ENCODE results near the gene NUDT19. TPM values are rescaled to one million over a fixed set of nuclear protein-coding genes. Genes with fewer than 3 reads are reported as not detected.

The NUDT19 gene
- total and polyA plus RNA-seq, 2 experiments from 2014 or later = 2.4 to 3.9 TPM

DNA sequence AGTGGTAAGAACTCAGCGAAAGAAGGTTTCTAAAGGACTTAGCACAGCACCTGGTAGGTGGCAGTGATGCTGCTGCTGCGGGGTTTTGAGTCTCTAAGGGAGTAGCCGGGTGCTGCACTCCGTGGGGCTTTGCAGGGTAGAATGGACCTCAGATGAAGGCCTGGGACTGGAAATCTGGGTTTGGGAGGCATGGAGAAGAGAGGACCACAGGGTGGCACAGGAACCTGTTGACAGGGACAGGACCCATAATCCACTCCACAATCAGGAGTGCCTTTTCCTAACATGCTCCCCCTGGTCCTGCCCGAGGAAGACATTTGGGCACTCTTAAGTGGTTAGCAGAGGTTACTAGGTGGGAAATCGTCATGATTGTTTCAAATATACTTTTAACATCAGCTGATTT, 57.7 kb downstream of the NUDT19 start (continued):
- TF ChIP-seq, protein P1, sequence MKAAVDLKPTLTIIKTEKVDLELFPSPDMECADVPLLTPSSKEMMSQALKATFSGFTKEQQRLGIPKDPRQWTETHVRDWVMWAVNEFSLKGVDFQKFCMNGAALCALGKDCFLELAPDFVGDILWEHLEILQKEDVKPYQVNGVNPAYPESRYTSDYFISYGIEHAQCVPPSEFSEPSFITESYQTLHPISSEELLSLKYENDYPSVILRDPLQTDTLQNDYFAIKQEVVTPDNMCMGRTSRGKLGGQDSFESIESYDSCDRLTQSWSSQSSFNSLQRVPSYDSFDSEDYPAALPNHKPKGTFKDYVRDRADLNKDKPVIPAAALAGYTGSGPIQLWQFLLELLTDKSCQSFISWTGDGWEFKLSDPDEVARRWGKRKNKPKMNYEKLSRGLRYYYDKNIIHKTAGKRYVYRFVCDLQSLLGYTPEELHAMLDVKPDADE (IDR thresholded peaks at IDR 0.05) = no peak
- no peak for TF ChIP-seq ZNF331 (CRISPR knock-in tag; IDR thresholded peaks at IDR 0.05; ENCODE audit: low read depth)
- TF ChIP-seq JUNB (IDR thresholded peaks at IDR 0.05; ENCODE audit: unreplicated experiment) = no peak
- TF ChIP-seq CREB1 (CRISPR knock-in tag; IDR thresholded peaks at IDR 0.05; ENCODE audit: low read depth) = no peak

DNA sequence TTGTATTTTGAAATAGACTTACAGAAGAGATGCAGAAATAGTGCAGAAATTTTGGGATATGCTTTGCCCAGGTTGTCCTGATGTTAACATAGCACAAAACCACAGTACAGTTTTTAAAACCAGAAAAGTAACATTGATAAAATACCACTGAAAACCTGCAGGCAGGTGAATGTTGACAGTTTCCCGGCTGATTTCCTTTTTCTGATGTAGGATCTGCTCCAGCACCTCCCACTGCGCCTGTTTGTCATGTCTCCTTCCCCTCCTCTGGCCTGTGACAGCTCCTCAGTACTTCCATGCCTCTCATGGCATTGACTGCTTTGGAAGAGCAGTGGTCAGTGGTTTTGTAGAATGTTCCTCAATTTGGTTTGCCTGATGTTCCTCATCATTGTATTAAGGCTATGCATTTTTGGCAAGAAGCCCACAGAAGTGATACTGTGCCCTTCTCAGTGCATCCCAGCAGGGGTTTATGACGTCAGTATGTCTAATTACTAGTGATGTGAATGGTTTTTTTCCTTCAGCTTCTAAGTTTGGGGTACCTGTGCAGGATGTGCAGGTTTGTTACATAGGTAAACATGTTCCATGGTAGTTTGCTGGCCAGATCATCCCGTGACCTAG, 58.9 kb downstream of the NUDT19 start:
- H2AFZ ChIP-seq = no peak overlapping the region
- H3K9me2 ChIP-seq (ENCODE audit: insufficient read depth) = 0 out of 2 replicates have a peak, but pooled peaks cover 3% of the 10 kb centered on the region
- no peak for ATAC-seq
- no peak overlapping the region for H3K4me3 ChIP-seq
- peak; percentile 9 for DNase-seq (ENCODE audit: low spot score)
- H3F3A ChIP-seq (replicated peaks; ENCODE audit: low read depth) = no peaks in the 10 kb centered on the region
- Mint-ChIP-seq H3K4me3 (no peak overlapping the region), H3K27ac (no peak overlapping the region), H3K36me3 (ENCODE audit: low read depth) (no peaks in the 10 kb centered on the region), H3K27me3 (ENCODE audit: insufficient read depth, low read depth, poor library complexity) (peaks cover 5% of the 10 kb centered on the region), H3K4me1 (peaks cover 2% of the 10 kb centered on the region; the same call in 2 of the 3 replicates), H3K9me3 (no peaks in the 10 kb centered on the region)
- no peak overlapping the region for H3K27ac ChIP-seq (ENCODE audit: low read depth)
- no peaks in the 10 kb centered on the region for H3K79me2 ChIP-seq (replicated peaks; ENCODE audit: insufficient read depth)
- H3K27me3 ChIP-seq (ENCODE audit: insufficient read depth) = no peaks in the 10 kb centered on the region
- no peaks in the 10 kb centered on the region for H4K20me1 ChIP-seq (replicated peaks; ENCODE audit: insufficient read depth)
- H3K36me3 ChIP-seq (ENCODE audit: insufficient read depth) = no peaks in the 10 kb centered on the region
- no peaks in the 10 kb centered on the region for H3K4me1 ChIP-seq (ENCODE audit: insufficient read depth)
- no peak overlapping the region for H3K4me2 ChIP-seq
- TF ChIP-seq EZH2phosphoT487 (IDR thresholded peaks at IDR 0.05; ENCODE audit: unreplicated experiment) (no peak), ZNF331 (CRISPR knock-in tag; IDR thresholded peaks at IDR 0.05; ENCODE audit: low read depth) (no peak), NANOG (IDR thresholded peaks at IDR 0.05; ENCODE audit: borderline replicate concordance) (no peak), POLR2AphosphoS5 (IDR thresholded peaks at IDR 0.05; ENCODE audit: low read depth) (no peak), STAT1 (IDR thresholded peaks at IDR 0.05; ENCODE audit: unreplicated experiment) (no peak), EZH2 (IDR thresholded peaks at IDR 0.05; ENCODE audit: low read depth, unreplicated experiment) (no peak), JUNB (IDR thresholded peaks at IDR 0.05; ENCODE audit: unreplicated experiment) (no peak), ZNF114 (CRISPR knock-in tag; IDR thresholded peaks at IDR 0.05) (no peak), CREB1 (CRISPR knock-in tag; IDR thresholded peaks at IDR 0.05; ENCODE audit: low read depth) (no peak)
- TF ChIP-seq, protein P2, sequence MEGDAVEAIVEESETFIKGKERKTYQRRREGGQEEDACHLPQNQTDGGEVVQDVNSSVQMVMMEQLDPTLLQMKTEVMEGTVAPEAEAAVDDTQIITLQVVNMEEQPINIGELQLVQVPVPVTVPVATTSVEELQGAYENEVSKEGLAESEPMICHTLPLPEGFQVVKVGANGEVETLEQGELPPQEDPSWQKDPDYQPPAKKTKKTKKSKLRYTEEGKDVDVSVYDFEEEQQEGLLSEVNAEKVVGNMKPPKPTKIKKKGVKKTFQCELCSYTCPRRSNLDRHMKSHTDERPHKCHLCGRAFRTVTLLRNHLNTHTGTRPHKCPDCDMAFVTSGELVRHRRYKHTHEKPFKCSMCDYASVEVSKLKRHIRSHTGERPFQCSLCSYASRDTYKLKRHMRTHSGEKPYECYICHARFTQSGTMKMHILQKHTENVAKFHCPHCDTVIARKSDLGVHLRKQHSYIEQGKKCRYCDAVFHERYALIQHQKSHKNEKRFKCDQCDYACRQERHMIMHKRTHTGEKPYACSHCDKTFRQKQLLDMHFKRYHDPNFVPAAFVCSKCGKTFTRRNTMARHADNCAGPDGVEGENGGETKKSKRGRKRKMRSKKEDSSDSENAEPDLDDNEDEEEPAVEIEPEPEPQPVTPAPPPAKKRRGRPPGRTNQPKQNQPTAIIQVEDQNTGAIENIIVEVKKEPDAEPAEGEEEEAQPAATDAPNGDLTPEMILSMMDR (conservative IDR thresholded peaks at IDR 0.05; ENCODE audit: low read depth in 2 of 2) = no peak
- TF ChIP-seq, protein P3, sequence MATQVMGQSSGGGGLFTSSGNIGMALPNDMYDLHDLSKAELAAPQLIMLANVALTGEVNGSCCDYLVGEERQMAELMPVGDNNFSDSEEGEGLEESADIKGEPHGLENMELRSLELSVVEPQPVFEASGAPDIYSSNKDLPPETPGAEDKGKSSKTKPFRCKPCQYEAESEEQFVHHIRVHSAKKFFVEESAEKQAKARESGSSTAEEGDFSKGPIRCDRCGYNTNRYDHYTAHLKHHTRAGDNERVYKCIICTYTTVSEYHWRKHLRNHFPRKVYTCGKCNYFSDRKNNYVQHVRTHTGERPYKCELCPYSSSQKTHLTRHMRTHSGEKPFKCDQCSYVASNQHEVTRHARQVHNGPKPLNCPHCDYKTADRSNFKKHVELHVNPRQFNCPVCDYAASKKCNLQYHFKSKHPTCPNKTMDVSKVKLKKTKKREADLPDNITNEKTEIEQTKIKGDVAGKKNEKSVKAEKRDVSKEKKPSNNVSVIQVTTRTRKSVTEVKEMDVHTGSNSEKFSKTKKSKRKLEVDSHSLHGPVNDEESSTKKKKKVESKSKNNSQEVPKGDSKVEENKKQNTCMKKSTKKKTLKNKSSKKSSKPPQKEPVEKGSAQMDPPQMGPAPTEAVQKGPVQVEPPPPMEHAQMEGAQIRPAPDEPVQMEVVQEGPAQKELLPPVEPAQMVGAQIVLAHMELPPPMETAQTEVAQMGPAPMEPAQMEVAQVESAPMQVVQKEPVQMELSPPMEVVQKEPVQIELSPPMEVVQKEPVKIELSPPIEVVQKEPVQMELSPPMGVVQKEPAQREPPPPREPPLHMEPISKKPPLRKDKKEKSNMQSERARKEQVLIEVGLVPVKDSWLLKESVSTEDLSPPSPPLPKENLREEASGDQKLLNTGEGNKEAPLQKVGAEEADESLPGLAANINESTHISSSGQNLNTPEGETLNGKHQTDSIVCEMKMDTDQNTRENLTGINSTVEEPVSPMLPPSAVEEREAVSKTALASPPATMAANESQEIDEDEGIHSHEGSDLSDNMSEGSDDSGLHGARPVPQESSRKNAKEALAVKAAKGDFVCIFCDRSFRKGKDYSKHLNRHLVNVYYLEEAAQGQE (IDR thresholded peaks at IDR 0.05; ENCODE audit: unreplicated experiment) = no peak

Data from GM23338 (cell line).